ENCODE results near the gene CCR6.

CCR6 gene

DNA sequence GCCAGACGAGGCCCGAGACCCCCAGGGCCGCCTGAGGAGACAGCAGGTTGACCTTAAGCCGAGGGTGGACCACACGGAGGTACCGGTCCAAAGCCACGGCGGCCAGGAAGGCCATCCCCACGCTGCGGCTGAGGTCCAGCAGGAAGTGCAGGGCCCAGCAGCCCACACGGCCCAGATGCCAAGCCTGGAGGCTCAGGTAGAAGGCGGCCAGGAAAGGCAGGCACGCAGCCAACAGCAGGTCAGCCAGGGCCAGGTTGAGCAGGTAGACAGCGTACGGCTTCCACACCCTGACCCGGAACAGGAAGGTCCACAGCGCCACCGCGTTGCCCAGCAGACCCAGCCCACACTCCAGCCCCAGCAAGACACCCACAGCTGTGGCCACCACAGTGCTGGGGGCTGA, 34.5 kb downstream of the CCR6 start:
- TF ChIP-seq, protein P1, sequence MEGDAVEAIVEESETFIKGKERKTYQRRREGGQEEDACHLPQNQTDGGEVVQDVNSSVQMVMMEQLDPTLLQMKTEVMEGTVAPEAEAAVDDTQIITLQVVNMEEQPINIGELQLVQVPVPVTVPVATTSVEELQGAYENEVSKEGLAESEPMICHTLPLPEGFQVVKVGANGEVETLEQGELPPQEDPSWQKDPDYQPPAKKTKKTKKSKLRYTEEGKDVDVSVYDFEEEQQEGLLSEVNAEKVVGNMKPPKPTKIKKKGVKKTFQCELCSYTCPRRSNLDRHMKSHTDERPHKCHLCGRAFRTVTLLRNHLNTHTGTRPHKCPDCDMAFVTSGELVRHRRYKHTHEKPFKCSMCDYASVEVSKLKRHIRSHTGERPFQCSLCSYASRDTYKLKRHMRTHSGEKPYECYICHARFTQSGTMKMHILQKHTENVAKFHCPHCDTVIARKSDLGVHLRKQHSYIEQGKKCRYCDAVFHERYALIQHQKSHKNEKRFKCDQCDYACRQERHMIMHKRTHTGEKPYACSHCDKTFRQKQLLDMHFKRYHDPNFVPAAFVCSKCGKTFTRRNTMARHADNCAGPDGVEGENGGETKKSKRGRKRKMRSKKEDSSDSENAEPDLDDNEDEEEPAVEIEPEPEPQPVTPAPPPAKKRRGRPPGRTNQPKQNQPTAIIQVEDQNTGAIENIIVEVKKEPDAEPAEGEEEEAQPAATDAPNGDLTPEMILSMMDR (IDR thresholded peaks at IDR 0.05; ENCODE audit: insufficient read depth, low read length): no peak
- TF ChIP-seq POLR2AphosphoS5 (IDR thresholded peaks at IDR 0.05; ENCODE audit: low read depth) (no peak), SPI1 (IDR thresholded peaks at IDR 0.05; ENCODE audit: borderline replicate concordance, low read depth) (no peak), GABPA (IDR thresholded peaks at IDR 0.05; ENCODE audit: low read depth) (no peak)
- TF ChIP-seq, protein P2, sequence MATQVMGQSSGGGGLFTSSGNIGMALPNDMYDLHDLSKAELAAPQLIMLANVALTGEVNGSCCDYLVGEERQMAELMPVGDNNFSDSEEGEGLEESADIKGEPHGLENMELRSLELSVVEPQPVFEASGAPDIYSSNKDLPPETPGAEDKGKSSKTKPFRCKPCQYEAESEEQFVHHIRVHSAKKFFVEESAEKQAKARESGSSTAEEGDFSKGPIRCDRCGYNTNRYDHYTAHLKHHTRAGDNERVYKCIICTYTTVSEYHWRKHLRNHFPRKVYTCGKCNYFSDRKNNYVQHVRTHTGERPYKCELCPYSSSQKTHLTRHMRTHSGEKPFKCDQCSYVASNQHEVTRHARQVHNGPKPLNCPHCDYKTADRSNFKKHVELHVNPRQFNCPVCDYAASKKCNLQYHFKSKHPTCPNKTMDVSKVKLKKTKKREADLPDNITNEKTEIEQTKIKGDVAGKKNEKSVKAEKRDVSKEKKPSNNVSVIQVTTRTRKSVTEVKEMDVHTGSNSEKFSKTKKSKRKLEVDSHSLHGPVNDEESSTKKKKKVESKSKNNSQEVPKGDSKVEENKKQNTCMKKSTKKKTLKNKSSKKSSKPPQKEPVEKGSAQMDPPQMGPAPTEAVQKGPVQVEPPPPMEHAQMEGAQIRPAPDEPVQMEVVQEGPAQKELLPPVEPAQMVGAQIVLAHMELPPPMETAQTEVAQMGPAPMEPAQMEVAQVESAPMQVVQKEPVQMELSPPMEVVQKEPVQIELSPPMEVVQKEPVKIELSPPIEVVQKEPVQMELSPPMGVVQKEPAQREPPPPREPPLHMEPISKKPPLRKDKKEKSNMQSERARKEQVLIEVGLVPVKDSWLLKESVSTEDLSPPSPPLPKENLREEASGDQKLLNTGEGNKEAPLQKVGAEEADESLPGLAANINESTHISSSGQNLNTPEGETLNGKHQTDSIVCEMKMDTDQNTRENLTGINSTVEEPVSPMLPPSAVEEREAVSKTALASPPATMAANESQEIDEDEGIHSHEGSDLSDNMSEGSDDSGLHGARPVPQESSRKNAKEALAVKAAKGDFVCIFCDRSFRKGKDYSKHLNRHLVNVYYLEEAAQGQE (IDR thresholded peaks at IDR 0.05; ENCODE audit: insufficient replicate concordance, low read depth): no peak
- no peaks in the 10 kb centered on the region for H3K27me3 ChIP-seq (ENCODE audit: insufficient read depth, poor library complexity, severe bottlenecking)
- no peak for DNase-seq (ENCODE audit: low read depth in 1 of 2, low spot score in 1 of 2)

DNA sequence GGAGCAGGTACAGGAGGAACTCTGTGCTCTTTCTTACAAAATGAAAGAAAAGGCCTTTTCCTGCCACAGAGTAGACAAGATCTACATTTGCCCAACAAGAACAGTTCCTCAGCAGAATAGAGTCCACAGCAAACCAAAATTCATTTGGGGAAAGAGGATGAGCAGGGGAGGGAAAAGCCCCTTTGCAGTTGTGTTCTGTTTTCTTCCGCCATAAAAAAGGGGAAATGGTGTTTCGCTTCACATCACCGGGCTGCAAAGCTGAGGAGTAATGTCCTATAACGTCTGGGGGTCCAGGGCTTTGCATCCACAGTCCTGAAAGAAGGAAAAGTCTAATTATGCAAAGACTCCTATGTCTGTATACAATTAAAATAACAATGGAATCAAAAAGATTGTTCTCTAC, 35.0 kb downstream of the CCR6 start, which contains the start of gene GPR31:
Gene GPR31 (minus strand): TSS at position 118 of the 400 bp plus-strand sequence. CDS start 149 bp downstream, outside the sequence.
- no peak within 1 kb of the TSS for H3K27ac ChIP-seq (replicated peaks)
- H3K27me3 ChIP-seq (ENCODE audit: insufficient read depth, poor library complexity, severe bottlenecking): no peaks in the 10 kb centered on the region
- no peak for DNase-seq (ENCODE audit: low read depth in 1 of 2, low spot score in 1 of 2)
- TF ChIP-seq SPI1 (IDR thresholded peaks at IDR 0.05; ENCODE audit: borderline replicate concordance, low read depth) (peak; percentile 77), GABPA (IDR thresholded peaks at IDR 0.05; ENCODE audit: low read depth) (no peak)
- H3K4me3 ChIP-seq (replicated peaks; ENCODE audit: insufficient read depth, low read length): no peak within 1 kb of the TSS

More for the DNA sequence above, 34.5 kb downstream of the CCR6 start:
- no peak overlapping the region for H3K4me3 ChIP-seq (replicated peaks; ENCODE audit: insufficient read depth, low read length)
- no peak overlapping the region for H3K27ac ChIP-seq (replicated peaks)

DNA sequence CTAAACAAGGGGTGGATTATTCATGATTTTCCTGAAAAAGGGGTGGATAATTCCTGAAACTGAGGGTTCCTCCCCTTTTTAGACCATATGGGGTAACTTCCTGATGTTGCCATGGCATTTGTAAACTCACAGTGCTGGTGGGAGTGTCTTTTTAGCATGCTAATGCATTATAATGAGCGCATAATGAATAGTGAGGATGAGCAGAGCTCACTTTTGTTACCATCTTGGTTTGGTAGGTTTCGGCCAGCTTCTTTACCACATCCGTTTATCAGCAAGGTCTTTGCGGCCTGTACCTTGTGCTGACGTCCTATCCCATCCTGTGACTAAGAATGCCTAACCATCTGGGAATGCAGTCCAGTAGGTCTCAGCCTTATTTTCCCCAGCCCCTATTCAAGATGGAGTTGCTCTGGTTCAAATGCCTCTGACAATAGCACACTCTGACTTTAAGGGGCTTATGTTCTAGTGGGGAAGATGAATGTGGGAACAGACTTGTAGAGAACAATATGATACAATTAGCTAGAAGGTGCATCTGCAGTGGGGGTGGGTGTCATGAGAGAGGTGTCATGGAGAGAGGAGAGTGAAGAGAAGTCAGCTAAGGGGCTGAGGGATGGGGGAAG, 39.1 kb downstream of the CCR6 start:
- no peak for DNase-seq (ENCODE audit: low read depth in 1 of 2, low spot score in 1 of 2)
- Histone ChIP-seq H3K27me3 (ENCODE audit: insufficient read depth, poor library complexity, severe bottlenecking) (peaks cover 7% of the 10 kb centered on the region), H3K4me3 (replicated peaks; ENCODE audit: insufficient read depth, low read length) (no peak overlapping the region), H3K27ac (replicated peaks) (no peak overlapping the region)
- TF ChIP-seq POLR2AphosphoS5 (IDR thresholded peaks at IDR 0.05; ENCODE audit: low read depth) (no peak), SPI1 (IDR thresholded peaks at IDR 0.05; ENCODE audit: borderline replicate concordance, low read depth) (no peak)

DNA sequence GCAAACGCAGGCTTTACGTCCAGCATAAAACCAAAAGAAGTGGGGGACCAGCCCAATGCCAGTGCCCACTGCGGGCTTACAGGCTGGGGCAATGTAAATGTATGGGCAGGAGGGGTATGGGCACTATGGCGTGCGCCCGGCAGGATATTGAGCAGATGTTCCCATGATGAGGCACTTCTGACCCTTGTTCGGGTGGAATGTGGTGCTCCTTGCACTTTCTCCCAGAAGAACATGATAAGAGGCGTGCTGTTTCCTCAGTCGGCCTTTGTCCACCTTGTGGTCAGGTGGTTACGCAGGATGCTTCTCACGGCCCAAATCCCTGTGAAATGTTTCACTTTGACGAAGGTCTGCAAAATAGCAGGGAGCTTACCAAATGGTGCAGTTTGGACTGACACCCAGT, 39.7 kb downstream of the CCR6 start:
- no peak for DNase-seq (ENCODE audit: low read depth in 1 of 2, low spot score in 1 of 2)
- Histone ChIP-seq H3K4me3 (replicated peaks; ENCODE audit: insufficient read depth, low read length) (no peak overlapping the region), H3K27me3 (ENCODE audit: insufficient read depth, poor library complexity, severe bottlenecking) (peaks cover 7% of the 10 kb centered on the region), H3K27ac (replicated peaks) (no peak overlapping the region)
- TF ChIP-seq POLR2AphosphoS5 (IDR thresholded peaks at IDR 0.05; ENCODE audit: low read depth) (no peak), SPI1 (IDR thresholded peaks at IDR 0.05; ENCODE audit: borderline replicate concordance, low read depth) (no peak), GABPA (IDR thresholded peaks at IDR 0.05; ENCODE audit: low read depth) (no peak)
- TF ChIP-seq, protein P1 (IDR thresholded peaks at IDR 0.05; ENCODE audit: insufficient read depth, low read length): no peak
- TF ChIP-seq, protein P2 (IDR thresholded peaks at IDR 0.05; ENCODE audit: insufficient replicate concordance, low read depth): no peak
